Measurements from ENCODE around the gene TTC28. TPM values are rescaled to one million over a fixed set of nuclear protein-coding genes. Genes with fewer than 3 reads are reported as not detected.
"Not testable (repeated sequence)": the region's sequence is repeated elsewhere in the genome, so short reads cannot be mapped to it uniquely, and the experiment has no call there.

The TTC28 gene
- total and polyA plus RNA-seq, 7 donors: 0.23 to 102 (median 46.1) TPM

- 83% methylated on average over 15 of the region's 15 CpGs for WGBS, 2 donors
- DNase-seq: no peak
- Histone ChIP-seq H3K27me3 (no peaks in the 10 kb centered on the region), H3K9me3 (no peaks in the 10 kb centered on the region), H3K4me3 (no peak overlapping the region), H3K27ac (no peak overlapping the region), H3K36me3 (no peaks in the 10 kb centered on the region), H3K4me1 (no peaks in the 10 kb centered on the region)
- intact Hi-C loops (cut with DNase I): no loop called here
- TF ChIP-seq CTCF (IDR thresholded peaks at IDR 0.05) (no peak), EP300 (IDR thresholded peaks at IDR 0.05) (no peak), POLR2AphosphoS5 (IDR thresholded peaks at IDR 0.05) (no peak), POLR2A (IDR thresholded peaks at IDR 0.05) (no peak)
Measured at GRCh38 chr22:28505416-28506149, 174.1 kb downstream of the TTC28 start.

- Histone ChIP-seq H3K27me3 (no peaks in the 10 kb centered on the region), H3K4me3 (no peak overlapping the region), H3K36me3 (no peaks in the 10 kb centered on the region), H3K27ac (no peak overlapping the region), H3K9me3 (no peaks in the 10 kb centered on the region), H3K4me1 (peaks cover 0 to 6% (median 2%) of the 10 kb centered on the region in 4 donors)
- no peak for DNase-seq
- WGBS, 2 donors: 55 to 84% methylated on average over 1 of the region's 1 CpG
- TF ChIP-seq POLR2A (IDR thresholded peaks at IDR 0.05) (no peak), CTCF (IDR thresholded peaks at IDR 0.05) (no peak), POLR2AphosphoS5 (IDR thresholded peaks at IDR 0.05) (no peak), EP300 (IDR thresholded peaks at IDR 0.05) (no peak)
- intact Hi-C loops (cut with DNase I): no loop called here
Measured at GRCh38 chr22:28500006-28500405, 179.6 kb downstream of the TTC28 start.

- Histone ChIP-seq H3K27ac (no peak overlapping the region), H3K4me3 (no peak overlapping the region), H3K27me3 (no peaks in the 10 kb centered on the region), H3K36me3 (no peaks in the 10 kb centered on the region), H3K9me3 (no peaks in the 10 kb centered on the region), H3K4me1 (peaks cover 0 to 6% (median 2%) of the 10 kb centered on the region in 4 donors)
- DNase-seq: no peak
- intact Hi-C loops (cut with DNase I): no loop called here
- TF ChIP-seq EP300 (IDR thresholded peaks at IDR 0.05): no peak
- no peak for TF ChIP-seq CTCF (IDR thresholded peaks at IDR 0.05)
- TF ChIP-seq POLR2AphosphoS5 (IDR thresholded peaks at IDR 0.05): no peak
- TF ChIP-seq POLR2A (IDR thresholded peaks at IDR 0.05): no peak
- WGBS, 2 donors: 78 to 83% methylated on average over 4 of the region's 4 CpGs
Measured at GRCh38 chr22:28498044-28498443, 181.6 kb downstream of the TTC28 start.

GRCh38 chr22:28497188-28497587 lies 182.5 kb downstream of the TTC28 start:
- Histone ChIP-seq H3K9me3 (no peaks in the 10 kb centered on the region), H3K4me1 (peaks cover 0 to 6% (median 2%) of the 10 kb centered on the region in 4 donors), H3K27me3 (no peaks in the 10 kb centered on the region), H3K36me3 (no peaks in the 10 kb centered on the region), H3K27ac (no peak overlapping the region), H3K4me3 (no peak overlapping the region)
- 52 to 63% methylated on average over 2 of the region's 2 CpGs for WGBS, 2 donors
- no peak for DNase-seq
- TF ChIP-seq EP300 (IDR thresholded peaks at IDR 0.05) (no peak), CTCF (IDR thresholded peaks at IDR 0.05) (no peak), POLR2AphosphoS5 (IDR thresholded peaks at IDR 0.05) (no peak), POLR2A (IDR thresholded peaks at IDR 0.05) (no peak)
- intact Hi-C loops (cut with DNase I): no loop called here

- WGBS, 2 donors: 80 to 88% methylated on average over 1 of the region's 2 CpGs
- H3K9me3 ChIP-seq; DNase-seq; H3K4me3 ChIP-seq; H3K4me1 ChIP-seq; H3K27me3 ChIP-seq; H3K27ac ChIP-seq; H3K36me3 ChIP-seq; intact Hi-C loops (cut with DNase I): not testable (repeated sequence)
Measured at GRCh38 chr22:28491289-28491688, 188.4 kb downstream of the TTC28 start.

Measured in sigmoid colon (tissue), 7 donors.